Panc1 (cell line): ENCODE measurements around the gene MORN2. TPM values are rescaled to one million over a fixed set of nuclear protein-coding genes. Genes with fewer than 3 reads are reported as not detected.

Source experiments
- ATAC-seq: fragments of 200-7000 bp; cut with Tn5 transposase; 2 replicates; pipeline ENCODE4 v1.9.1; 2020; ENCODE audit warnings: mild to moderate bottlenecking, moderate library complexity
- BruUV-seq: library from RNA; stranded (reverse); fragments of 400-500 nt; replicated peaks from 2 replicates; lab custom pipeline; 2021; lab: Mats Ljungman, UMichigan
- CTCF ChIA-PET: fragments of 300-600 bp; sonication (Branson Sonifier 250); formaldehyde crosslinking; loops from one replicate; lab custom pipeline; 2022; ENCODE audit warnings: antibody characterized with exemption; lab: Charles Lee
- POLR2A ChIA-PET: fragments of 300-600 bp; sonication (Branson Sonifier 250); formaldehyde crosslinking; loops from one replicate; lab custom pipeline; 2022; ENCODE audit warnings: antibody characterized with exemption; lab: Charles Lee
- DNase-seq: peaks from one replicate; pipeline ENCODE4 v3.0.0-alpha.2; 2010; ENCODE audit warnings: low read depth, low spot score
- H3K27ac ChIP-seq: 2 replicates; pipeline ENCODE4 v1.5.1; 2011; ENCODE audit warnings: mild to moderate bottlenecking, low read length, inconsistent platforms
- H3K27me3 ChIP-seq: fragments of 200-500 bp; sonication (Bioruptor generic); 2 replicates; pipeline ENCODE4 v1.6.0; 2014; ENCODE audit warnings: low read length, inconsistent platforms; ENCODE audit not compliant: control insufficient read depth, insufficient read depth
- H3K36me3 ChIP-seq: fragments of 200-500 bp; sonication (Bioruptor generic); 2 replicates; pipeline ENCODE4 v1.5.1; 2014; ENCODE audit warnings: inconsistent platforms, mild to moderate bottlenecking, low read length, moderate library complexity; ENCODE audit not compliant: control insufficient read depth, insufficient read depth
- H3K4me1 ChIP-seq: 2 replicates; pipeline ENCODE4 v1.5.1; 2011; ENCODE audit warnings: inconsistent platforms, mild to moderate bottlenecking, low read length, moderate library complexity; ENCODE audit not compliant: control insufficient read depth, insufficient read depth
- H3K4me3 ChIP-seq, 2 experiments: 2 replicates each; pipeline ENCODE4 v1.5.1; 2011 to 2012; ENCODE audit warnings: low read depth in 2 of 2, low read length in 2 of 2, mild to moderate bottlenecking in 2 of 2, inconsistent platforms in 1 of 2, moderate library complexity in 1 of 2
- H3K9me3 ChIP-seq: fragments of 200-500 bp; sonication (Bioruptor generic); 2 replicates; pipeline ENCODE4 v1.5.1; 2014; ENCODE audit warnings: low read depth, mild to moderate bottlenecking, inconsistent platforms, low read length, moderate library complexity; ENCODE audit not compliant: control insufficient read depth, insufficient read depth
- POLR2AphosphoS5 ChIP-seq: IDR thresholded peaks from 2 replicates; pipeline ENCODE4 v1.6.1; 2012; ENCODE audit warnings: mild to moderate bottlenecking, low read depth, low read length, moderate library complexity
- SIN3A ChIP-seq: IDR thresholded peaks from 2 replicates; pipeline ENCODE4 v1.6.1; 2012; ENCODE audit warnings: low read depth, mild to moderate bottlenecking, low read length, moderate library complexity, borderline replicate concordance; ENCODE audit not compliant: insufficient read depth
- TCF7L2 ChIP-seq: IDR thresholded peaks from 2 replicates; pipeline ENCODE4 v1.6.1; 2011; ENCODE audit warnings: mild to moderate bottlenecking, low read depth, low read length, inconsistent platforms
- in situ Hi-C: cut with HindIII; loops from 2 replicates; pipeline ENCODE4 v1.10.0; 2016; ENCODE audit warnings: low sequenced_read_pairs, low pct_unique_long_range_greater_than_20kb
- intact Hi-C: fragments of 100-400 bp; cut with micrococcal nuclease; formaldehyde crosslinking; loops from one replicate; pipeline ENCODE4 v1.10.0; 2022; ENCODE audit not compliant: unreplicated experiment
- total RNA-seq: library from RNA; stranded (reverse); gene quantifications from one replicate; pipeline ENCODE4 v1.2.1, GENCODE V29; 2021; ENCODE audit not compliant: unreplicated experiment
- TF ChIP-seq, protein P1 (sequence below), 2 experiments: IDR thresholded peaks; 2 replicates each; pipeline ENCODE4 v1.6.1; 2011 to 2012; ENCODE audit warnings: low read depth in 2 of 2, control low read depth in 1 of 2, low read length in 1 of 2, mild to moderate bottlenecking in 1 of 2, moderate library complexity in 1 of 2; ENCODE audit not compliant: insufficient read depth in 1 of 2
- TF ChIP-seq, protein P2 (sequence below): fragments of 450-650 bp; IDR thresholded peaks from 2 replicates; pipeline ENCODE4 v1.5.1; 2017; ENCODE audit warnings: mild to moderate bottlenecking

MORN2 gene
- total RNA-seq, 1 experiment from 2014 or later, result 10.1 TPM

DNA sequence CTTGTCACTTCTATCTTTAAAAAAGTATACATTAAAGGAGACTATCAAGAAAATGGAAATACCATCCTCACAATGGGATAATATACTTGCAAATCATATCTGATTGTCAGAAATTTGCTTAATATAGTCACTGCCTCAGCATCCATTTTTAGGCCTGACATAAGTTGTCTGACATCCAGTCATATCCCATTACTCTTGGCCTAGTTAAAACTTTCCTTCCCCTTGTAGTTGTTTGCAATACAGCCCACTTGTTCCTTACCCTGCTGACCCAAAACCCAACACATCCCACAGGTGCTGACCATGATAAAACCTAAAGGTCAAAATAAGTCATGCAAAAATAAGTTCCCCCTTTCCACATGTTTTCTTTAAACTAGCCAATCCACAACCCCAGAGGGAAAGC lies 10.3 kb downstream of the MORN2 start:
- intact Hi-C loops, result no loop called here
- no peak for DNase-seq
- H3K27me3 ChIP-seq, result no peaks in the 10 kb centered on the region
- ChIA-PET POLR2A (no interaction called here), CTCF (no interaction called here)
- no peak for ATAC-seq
- BruUV-seq, result no TSS peak
- no peaks in the 10 kb centered on the region for H3K9me3 ChIP-seq
- H3K27ac ChIP-seq, result no peak overlapping the region
- no peak overlapping the region for H3K4me3 ChIP-seq
- H3K36me3 ChIP-seq, result no peaks in the 10 kb centered on the region
- H3K4me1 ChIP-seq, result no peaks in the 10 kb centered on the region
- TF ChIP-seq, protein P1, sequence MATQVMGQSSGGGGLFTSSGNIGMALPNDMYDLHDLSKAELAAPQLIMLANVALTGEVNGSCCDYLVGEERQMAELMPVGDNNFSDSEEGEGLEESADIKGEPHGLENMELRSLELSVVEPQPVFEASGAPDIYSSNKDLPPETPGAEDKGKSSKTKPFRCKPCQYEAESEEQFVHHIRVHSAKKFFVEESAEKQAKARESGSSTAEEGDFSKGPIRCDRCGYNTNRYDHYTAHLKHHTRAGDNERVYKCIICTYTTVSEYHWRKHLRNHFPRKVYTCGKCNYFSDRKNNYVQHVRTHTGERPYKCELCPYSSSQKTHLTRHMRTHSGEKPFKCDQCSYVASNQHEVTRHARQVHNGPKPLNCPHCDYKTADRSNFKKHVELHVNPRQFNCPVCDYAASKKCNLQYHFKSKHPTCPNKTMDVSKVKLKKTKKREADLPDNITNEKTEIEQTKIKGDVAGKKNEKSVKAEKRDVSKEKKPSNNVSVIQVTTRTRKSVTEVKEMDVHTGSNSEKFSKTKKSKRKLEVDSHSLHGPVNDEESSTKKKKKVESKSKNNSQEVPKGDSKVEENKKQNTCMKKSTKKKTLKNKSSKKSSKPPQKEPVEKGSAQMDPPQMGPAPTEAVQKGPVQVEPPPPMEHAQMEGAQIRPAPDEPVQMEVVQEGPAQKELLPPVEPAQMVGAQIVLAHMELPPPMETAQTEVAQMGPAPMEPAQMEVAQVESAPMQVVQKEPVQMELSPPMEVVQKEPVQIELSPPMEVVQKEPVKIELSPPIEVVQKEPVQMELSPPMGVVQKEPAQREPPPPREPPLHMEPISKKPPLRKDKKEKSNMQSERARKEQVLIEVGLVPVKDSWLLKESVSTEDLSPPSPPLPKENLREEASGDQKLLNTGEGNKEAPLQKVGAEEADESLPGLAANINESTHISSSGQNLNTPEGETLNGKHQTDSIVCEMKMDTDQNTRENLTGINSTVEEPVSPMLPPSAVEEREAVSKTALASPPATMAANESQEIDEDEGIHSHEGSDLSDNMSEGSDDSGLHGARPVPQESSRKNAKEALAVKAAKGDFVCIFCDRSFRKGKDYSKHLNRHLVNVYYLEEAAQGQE (IDR thresholded peaks at IDR 0.05; ENCODE audit: insufficient read depth in 1 of 2, low read depth in 2 of 2, low read length in 1 of 2), result no peak
- TF ChIP-seq TCF7L2 (no peak), POLR2AphosphoS5 (no peak), SIN3A (no peak)
- TF ChIP-seq, protein P2, sequence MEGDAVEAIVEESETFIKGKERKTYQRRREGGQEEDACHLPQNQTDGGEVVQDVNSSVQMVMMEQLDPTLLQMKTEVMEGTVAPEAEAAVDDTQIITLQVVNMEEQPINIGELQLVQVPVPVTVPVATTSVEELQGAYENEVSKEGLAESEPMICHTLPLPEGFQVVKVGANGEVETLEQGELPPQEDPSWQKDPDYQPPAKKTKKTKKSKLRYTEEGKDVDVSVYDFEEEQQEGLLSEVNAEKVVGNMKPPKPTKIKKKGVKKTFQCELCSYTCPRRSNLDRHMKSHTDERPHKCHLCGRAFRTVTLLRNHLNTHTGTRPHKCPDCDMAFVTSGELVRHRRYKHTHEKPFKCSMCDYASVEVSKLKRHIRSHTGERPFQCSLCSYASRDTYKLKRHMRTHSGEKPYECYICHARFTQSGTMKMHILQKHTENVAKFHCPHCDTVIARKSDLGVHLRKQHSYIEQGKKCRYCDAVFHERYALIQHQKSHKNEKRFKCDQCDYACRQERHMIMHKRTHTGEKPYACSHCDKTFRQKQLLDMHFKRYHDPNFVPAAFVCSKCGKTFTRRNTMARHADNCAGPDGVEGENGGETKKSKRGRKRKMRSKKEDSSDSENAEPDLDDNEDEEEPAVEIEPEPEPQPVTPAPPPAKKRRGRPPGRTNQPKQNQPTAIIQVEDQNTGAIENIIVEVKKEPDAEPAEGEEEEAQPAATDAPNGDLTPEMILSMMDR, result no peak
- in situ Hi-C loops, result no loop called here

DNA sequence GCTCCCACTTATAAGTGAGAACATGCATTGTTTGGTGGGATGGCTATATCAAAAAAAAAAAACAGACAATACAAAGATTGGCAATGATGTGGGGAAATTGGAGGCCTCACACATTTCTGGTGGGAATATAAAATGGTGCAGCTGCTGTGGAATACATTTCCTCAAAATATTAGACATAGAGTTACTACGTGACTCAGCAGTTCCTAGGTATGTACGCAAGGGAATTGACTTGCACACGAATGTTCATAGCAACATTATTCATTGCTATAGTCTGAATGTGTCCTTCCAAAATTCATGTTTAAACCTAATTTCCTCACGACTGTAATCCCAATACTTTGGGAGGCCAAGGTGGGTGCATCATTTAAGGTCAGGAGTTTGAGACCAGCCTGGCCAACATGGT lies 11.6 kb downstream of the MORN2 start:
- in situ Hi-C loops, result no loop called here
- no peaks in the 10 kb centered on the region for H3K4me1 ChIP-seq
- no TSS peak for BruUV-seq
- ATAC-seq (no peak), DNase-seq (no peak)
- H3K27me3 ChIP-seq, result no peaks in the 10 kb centered on the region
- H3K27ac ChIP-seq, result no peak overlapping the region
- CTCF ChIA-PET, result no interaction called here
- POLR2A ChIA-PET, result no interaction called here
- no peaks in the 10 kb centered on the region for H3K9me3 ChIP-seq
- no peaks in the 10 kb centered on the region for H3K36me3 ChIP-seq
- H3K4me3 ChIP-seq, result no peak overlapping the region
- intact Hi-C loops, result no loop called here
- TF ChIP-seq, protein P1 (IDR thresholded peaks at IDR 0.05; ENCODE audit: insufficient read depth in 1 of 2, low read depth in 2 of 2, low read length in 1 of 2), result no peak
- TF ChIP-seq POLR2AphosphoS5, result no peak
- no peak for TF ChIP-seq TCF7L2
- TF ChIP-seq, protein P2, result no peak
- TF ChIP-seq SIN3A, result no peak
